Right lobe of liver (tissue), 4 donors: ENCODE data around the gene UBE2H.

Experiments used
- CTCF ChIP-seq, 4 donors: fragments of 200-600 bp in 3 of 4; fragments of 450-650 bp in 1 of 4; IDR thresholded peaks; one replicate each; pipeline versions ENCODE4 v1.5.1 to v1.8.0; 2016 to 2022; ENCODE audit warnings: antibody characterized with exemption in 4 of 4, mild to moderate bottlenecking in 2 of 4
- POLR2A ChIP-seq: fragments of 450-650 bp; IDR thresholded peaks from one replicate; pipeline ENCODE4 v1.6.1; 2017; ENCODE audit warnings: antibody characterized with exemption, mild to moderate bottlenecking
- donor health status: DM: no; HTN: no; CAD: no.
- donor health status: DM: no; HTN: no; CAD: no.
- donor health status: DM: no; HTN: yes; CAD: no.

- TF ChIP-seq CTCF (IDR thresholded peaks at IDR 0.05) (no peak), POLR2A (no peak)
Observed at GRCh38 chr7:129884495-129884894, 68.3 kb downstream of the UBE2H start.
